Transverse colon (tissue), 4 donors: ENCODE results near the gene PITPNM2. TPM values are rescaled to one million over a fixed set of nuclear protein-coding genes. Genes with fewer than 3 reads are reported as not detected.

ENCODE experiments used
- DNase-seq: peaks from one replicate; pipeline ENCODE4 v3.0.0-alpha.2; 2019
- H3K27ac ChIP-seq, 4 donors: fragments of 200-600 bp; sonication (generic); 2 replicates each; pipeline ENCODE4 v1.5.1; 2016 to 2018; ENCODE audit warnings: inconsistent platforms in 4 of 4
- H3K27me3 ChIP-seq: fragments of 200-600 bp; sonication (generic); 2 replicates; pipeline ENCODE4 v1.5.1; 2017; ENCODE audit warnings: inconsistent platforms
- H3K36me3 ChIP-seq, 4 donors: fragments of 200-600 bp; sonication (generic); 2 replicates each; pipeline ENCODE4 v1.5.1; 2017 to 2019; ENCODE audit warnings: inconsistent platforms in 4 of 4
- H3K4me1 ChIP-seq, 4 donors: fragments of 200-600 bp; sonication (generic); 2 replicates each; pipeline ENCODE4 v1.5.1; 2017 to 2020; ENCODE audit warnings: inconsistent platforms in 4 of 4
- H3K4me3 ChIP-seq, 4 donors: fragments of 200-600 bp; sonication (generic); 1 replicate in 1 of 4; 2 replicates in 3 of 4; pipeline versions ENCODE4 v1.5.1 to v1.6.1; 2017 to 2019; ENCODE audit warnings: inconsistent platforms in 4 of 4
- H3K9me3 ChIP-seq, 2 donors: fragments of 200-600 bp; sonication (generic); 2 replicates each; pipeline ENCODE4 v1.5.1; 2017 to 2019; ENCODE audit warnings: inconsistent platforms in 2 of 2
- EP300 ChIP-seq: sonication (generic); formaldehyde crosslinking; IDR thresholded peaks from one replicate; pipeline ENCODE4 v1.6.1; 2017; ENCODE audit warnings: antibody characterized with exemption, low read depth
- POLR2A ChIP-seq: fragments of 450-650 bp; IDR thresholded peaks from one replicate; pipeline ENCODE4 v1.6.1; 2016; ENCODE audit warnings: antibody characterized with exemption, mild to moderate bottlenecking, moderate library complexity
- POLR2AphosphoS5 ChIP-seq, 3 donors: sonication (generic); formaldehyde crosslinking; IDR thresholded peaks; one replicate each; pipeline ENCODE4 v1.6.1; 2016; ENCODE audit warnings: antibody characterized with exemption in 3 of 3
- WGBS, 2 donors: methylation state at CpG; one replicate each; pipeline ENCODE4 v1.1.5; 2018; ENCODE audit warnings: low coverage in 1 of 2; 5-methylcytosine and 5-hydroxymethylcytosine counted together
- in situ Hi-C, 4 donors: fragments of 200-750 bp; cut with MboI; loops; one replicate each; pipeline versions ENCODE4 v1.15.0 to v1.15.1; 2017; ENCODE audit warnings: low sequenced_read_pairs in 3 of 4, low pct_ligation_motif_present in 1 of 4, low pct_unique_long_range_greater_than_20kb in 1 of 4
- intact Hi-C: fragments of 100-400 bp; cut with DNase I; formaldehyde crosslinking; loops from one replicate; pipeline ENCODE4 v1.15.1; 2023; ENCODE audit warnings: low total_unique reads
- total RNA-seq, 4 donors: library from RNA; depleted of rRNA; stranded (reverse); fragments of >200 nt; gene quantifications; one replicate each; pipeline ENCODE4 v1.1.0, GENCODE V29; 2016
- TF ChIP-seq, protein P1 (sequence below), 5 experiments: fragments of 200-600 bp in 3 of 5; fragments of 450-650 bp in 2 of 5; sonication (generic) in 3 of 5; IDR thresholded peaks; 1 replicate in 2 of 5; 2 replicates in 3 of 5; pipeline ENCODE4 v1.5.1; 2016 to 2017; ENCODE audit warnings: antibody characterized with exemption in 5 of 5, inconsistent platforms in 3 of 5, mild to moderate bottlenecking in 2 of 5, moderate library complexity in 1 of 5

Gene PITPNM2
- total RNA-seq, 4 donors from 2014 or later: 10.5 to 19.8 (median 14.3) TPM

GRCh38 chr12:123180171-123180570 is 29.3 kb upstream of the PITPNM2 start:
- in situ Hi-C loops: no loop called here
- no peak for DNase-seq
- 89 to 94% methylated on average over 4 of the region's 4 CpGs for WGBS, 2 donors
- Histone ChIP-seq H3K9me3 (no peaks in the 10 kb centered on the region), H3K4me1 (no peaks in the 10 kb centered on the region), H3K4me3 (no peak overlapping the region), H3K36me3 (peaks cover 0 to 17% (median 2%) of the 10 kb centered on the region in 4 donors), H3K27me3 (no peaks in the 10 kb centered on the region), H3K27ac (no peak overlapping the region)
- intact Hi-C loops: no loop called here
- TF ChIP-seq, protein P1, sequence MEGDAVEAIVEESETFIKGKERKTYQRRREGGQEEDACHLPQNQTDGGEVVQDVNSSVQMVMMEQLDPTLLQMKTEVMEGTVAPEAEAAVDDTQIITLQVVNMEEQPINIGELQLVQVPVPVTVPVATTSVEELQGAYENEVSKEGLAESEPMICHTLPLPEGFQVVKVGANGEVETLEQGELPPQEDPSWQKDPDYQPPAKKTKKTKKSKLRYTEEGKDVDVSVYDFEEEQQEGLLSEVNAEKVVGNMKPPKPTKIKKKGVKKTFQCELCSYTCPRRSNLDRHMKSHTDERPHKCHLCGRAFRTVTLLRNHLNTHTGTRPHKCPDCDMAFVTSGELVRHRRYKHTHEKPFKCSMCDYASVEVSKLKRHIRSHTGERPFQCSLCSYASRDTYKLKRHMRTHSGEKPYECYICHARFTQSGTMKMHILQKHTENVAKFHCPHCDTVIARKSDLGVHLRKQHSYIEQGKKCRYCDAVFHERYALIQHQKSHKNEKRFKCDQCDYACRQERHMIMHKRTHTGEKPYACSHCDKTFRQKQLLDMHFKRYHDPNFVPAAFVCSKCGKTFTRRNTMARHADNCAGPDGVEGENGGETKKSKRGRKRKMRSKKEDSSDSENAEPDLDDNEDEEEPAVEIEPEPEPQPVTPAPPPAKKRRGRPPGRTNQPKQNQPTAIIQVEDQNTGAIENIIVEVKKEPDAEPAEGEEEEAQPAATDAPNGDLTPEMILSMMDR (IDR thresholded peaks at IDR 0.05): no peak
- TF ChIP-seq POLR2AphosphoS5 (IDR thresholded peaks at IDR 0.05) (no peak), POLR2A (no peak), EP300 (no peak)

DNA sequence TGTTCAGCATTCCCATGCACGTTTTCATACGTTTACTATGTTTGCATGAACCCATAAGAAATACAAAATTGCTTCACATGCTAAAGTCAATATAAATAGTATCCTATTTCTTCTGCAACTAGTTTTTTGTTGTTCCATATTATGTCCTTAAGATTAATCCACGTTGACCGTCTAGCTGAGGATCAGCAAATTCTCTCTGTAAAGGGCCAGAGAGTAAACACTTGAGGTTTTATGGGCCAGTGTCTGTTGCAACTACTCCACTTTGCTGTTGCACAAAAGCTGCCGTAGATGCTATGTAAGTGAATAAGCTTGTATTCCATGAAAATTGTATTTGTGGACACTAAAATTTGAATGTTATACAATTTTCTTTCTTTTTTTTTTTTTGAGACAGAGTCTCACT is 21.1 kb upstream of the PITPNM2 start:
- H3K27ac ChIP-seq: no peak overlapping the region
- peaks cover 0 to 10% (median 2%) of the 10 kb centered on the region in 4 donors for H3K36me3 ChIP-seq
- no peaks in the 10 kb centered on the region for H3K4me1 ChIP-seq
- 65 to 73% methylated on average over 5 of the region's 5 CpGs for WGBS, 2 donors
- no peak for DNase-seq
- in situ Hi-C loops (no loop called here), intact Hi-C loops (no loop called here)
- TF ChIP-seq, protein P1 (IDR thresholded peaks at IDR 0.05): no peak
- TF ChIP-seq POLR2A (no peak), POLR2AphosphoS5 (IDR thresholded peaks at IDR 0.05) (no peak), EP300 (no peak)
- no peak overlapping the region for H3K4me3 ChIP-seq
- no peaks in the 10 kb centered on the region for H3K27me3 ChIP-seq
- no peaks in the 10 kb centered on the region for H3K9me3 ChIP-seq

DNA sequence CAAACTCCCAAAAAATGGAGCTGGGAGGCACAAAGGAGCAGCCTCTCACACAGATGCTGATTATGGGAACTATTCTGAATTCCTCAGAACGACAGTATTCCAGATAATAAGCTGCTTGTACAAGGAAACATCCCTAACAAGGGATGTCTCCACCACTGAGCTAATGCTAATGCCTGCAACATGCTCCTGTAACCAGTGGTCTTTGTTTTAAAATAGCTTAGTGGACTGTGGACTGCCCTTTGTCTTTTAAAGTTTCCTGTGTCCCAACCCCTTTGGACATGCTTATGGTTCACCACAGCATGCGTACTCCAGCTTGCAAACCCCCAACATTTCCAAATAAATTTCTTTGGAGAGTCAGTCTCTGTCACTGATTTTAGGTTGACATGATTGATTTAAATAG is 16.4 kb upstream of the PITPNM2 start:
- no peak overlapping the region for H3K27ac ChIP-seq
- peaks cover 0 to 12% (median 0%) of the 10 kb centered on the region in 4 donors for H3K36me3 ChIP-seq
- DNase-seq: no peak
- in situ Hi-C loops (no loop called here), intact Hi-C loops (no loop called here)
- no peaks in the 10 kb centered on the region for H3K9me3 ChIP-seq
- no peak for TF ChIP-seq POLR2AphosphoS5 (IDR thresholded peaks at IDR 0.05)
- TF ChIP-seq, protein P1 (IDR thresholded peaks at IDR 0.05): no peak
- no peak for TF ChIP-seq EP300
- TF ChIP-seq POLR2A: no peak
- 48 to 100% methylated on average over 1 to 2 of the region's 2 CpGs for WGBS, 2 donors
- no peak overlapping the region for H3K4me3 ChIP-seq
- no peaks in the 10 kb centered on the region for H3K4me1 ChIP-seq
- H3K27me3 ChIP-seq: no peaks in the 10 kb centered on the region

DNA sequence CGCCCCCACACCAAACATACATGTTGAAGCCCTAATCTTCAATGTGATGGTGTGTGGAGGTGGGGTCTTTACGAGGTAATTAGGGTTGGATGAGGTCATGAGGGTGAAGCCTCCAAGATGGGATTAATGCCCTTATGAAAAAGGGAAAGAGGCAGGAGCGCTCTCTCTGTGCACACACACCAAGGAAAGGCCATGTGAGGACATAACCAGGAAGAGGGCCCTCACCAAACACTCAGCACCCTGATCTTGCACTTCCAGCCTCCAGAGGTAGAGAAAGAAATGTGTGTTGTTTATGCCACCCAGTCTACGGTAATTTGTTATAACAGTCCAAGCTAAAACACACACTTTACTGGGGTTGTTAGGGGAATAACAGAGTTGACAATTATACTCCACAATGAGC is 14.6 kb upstream of the PITPNM2 start:
- no peaks in the 10 kb centered on the region for H3K27me3 ChIP-seq
- TF ChIP-seq, protein P1 (IDR thresholded peaks at IDR 0.05): no peak
- TF ChIP-seq POLR2A (no peak), EP300 (no peak), POLR2AphosphoS5 (IDR thresholded peaks at IDR 0.05) (no peak)
- H3K4me1 ChIP-seq: no peaks in the 10 kb centered on the region
- H3K27ac ChIP-seq: no peak overlapping the region
- no peaks in the 10 kb centered on the region for H3K9me3 ChIP-seq
- intact Hi-C loops: no loop called here
- H3K4me3 ChIP-seq: no peak overlapping the region
- 90% methylated on average over 4 of the region's 4 CpGs; no CpG with 5 or more reads in 1 of the 2 donors for WGBS, 2 donors
- in situ Hi-C loops: no loop called here
- no peak for DNase-seq
- peaks cover 0 to 12% (median 0%) of the 10 kb centered on the region in 4 donors for H3K36me3 ChIP-seq
